Small intestine (tissue), 7 donors: ENCODE measurements around the gene SLC25A23. TPM values are rescaled to one million over a fixed set of nuclear protein-coding genes. Genes with fewer than 3 reads are reported as not detected.
A peak's percentile ranks its signal among the peaks of the same experiment; 100 is the strongest.

Source experiments
- DNase-seq, 2 donors: peaks; one replicate each; pipeline versions ENCODE4 v3.0.0 to v3.0.0-alpha.2; 2013
- FAIRE-seq: peaks from 2 replicates; lab custom pipeline; 2012; peaks lifted over from hg19 to GRCh38; lab: Jason Lieb, UNC
- H3K27ac ChIP-seq, 3 donors: one replicate each; pipeline ENCODE4 v1.5.1; 2013; ENCODE audit warnings: low read length in 2 of 3, mild to moderate bottlenecking in 2 of 3, control low read depth in 1 of 3, inconsistent platforms in 1 of 3, low read depth in 1 of 3, moderate library complexity in 1 of 3
- H3K27me3 ChIP-seq, 3 donors: one replicate each; pipeline ENCODE4 v1.6.1; 2013; ENCODE audit warnings: low read length in 3 of 3, inconsistent platforms in 1 of 3; ENCODE audit not compliant: control insufficient read depth in 3 of 3, insufficient read depth in 3 of 3
- H3K36me3 ChIP-seq, 3 donors: one replicate each; pipeline ENCODE4 v1.6.1; 2013; ENCODE audit warnings: low read length in 3 of 3, inconsistent platforms in 1 of 3, low read depth in 1 of 3, mild to moderate bottlenecking in 1 of 3, moderate library complexity in 1 of 3; ENCODE audit not compliant: control insufficient read depth in 3 of 3, insufficient read depth in 2 of 3
- H3K4me1 ChIP-seq, 3 donors: one replicate each; pipeline ENCODE4 v1.6.1; 2013; ENCODE audit warnings: low read length in 2 of 3, inconsistent platforms in 1 of 3, low read depth in 1 of 3, mild to moderate bottlenecking in 1 of 3, moderate library complexity in 1 of 3; ENCODE audit not compliant: control insufficient read depth in 3 of 3, insufficient read depth in 2 of 3
- H3K4me3 ChIP-seq, 3 donors: one replicate each; pipeline ENCODE4 v1.5.1; 2013; ENCODE audit warnings: low read length in 3 of 3, control low read depth in 1 of 3, inconsistent platforms in 1 of 3, low read depth in 1 of 3, mild to moderate bottlenecking in 1 of 3, moderate library complexity in 1 of 3
- H3K9me3 ChIP-seq, 2 donors: one replicate each; pipeline ENCODE4 v1.6.1; 2013; ENCODE audit warnings: low read depth in 1 of 2, low read length in 1 of 2; ENCODE audit not compliant: control insufficient read depth in 2 of 2, insufficient read depth in 1 of 2
- WGBS, 3 donors: extraction: QIAGEN DNeasy Blood & Tissue Kit; methylation state at CpG; one replicate each; pipeline ENCODE4 v1.1.7; 2013; 5-methylcytosine and 5-hydroxymethylcytosine counted together
- polyA plus RNA-seq, 4 donors: library from polyadenylated mRNA; stranded (reverse) in 3 of 4; unstranded in 1 of 4; fragments of 200-250 nt in 3 of 4; fragments of 120-200 nt in 1 of 4; gene quantifications; one replicate each; pipeline versions ENCODE4 v1.2.1 to v1.2.3, GENCODE V29; 2013
- donor health status: healthy with polysubstance abuse.
- donor health status: control.
- donor health status: control.
- donor health status: Bipolar disorder and iron deficiency.
- donor health status: healthy.

The SLC25A23 gene
- polyA plus RNA-seq, 4 donors = 24.1 to 87.0 (median 49.9) TPM

DNA sequence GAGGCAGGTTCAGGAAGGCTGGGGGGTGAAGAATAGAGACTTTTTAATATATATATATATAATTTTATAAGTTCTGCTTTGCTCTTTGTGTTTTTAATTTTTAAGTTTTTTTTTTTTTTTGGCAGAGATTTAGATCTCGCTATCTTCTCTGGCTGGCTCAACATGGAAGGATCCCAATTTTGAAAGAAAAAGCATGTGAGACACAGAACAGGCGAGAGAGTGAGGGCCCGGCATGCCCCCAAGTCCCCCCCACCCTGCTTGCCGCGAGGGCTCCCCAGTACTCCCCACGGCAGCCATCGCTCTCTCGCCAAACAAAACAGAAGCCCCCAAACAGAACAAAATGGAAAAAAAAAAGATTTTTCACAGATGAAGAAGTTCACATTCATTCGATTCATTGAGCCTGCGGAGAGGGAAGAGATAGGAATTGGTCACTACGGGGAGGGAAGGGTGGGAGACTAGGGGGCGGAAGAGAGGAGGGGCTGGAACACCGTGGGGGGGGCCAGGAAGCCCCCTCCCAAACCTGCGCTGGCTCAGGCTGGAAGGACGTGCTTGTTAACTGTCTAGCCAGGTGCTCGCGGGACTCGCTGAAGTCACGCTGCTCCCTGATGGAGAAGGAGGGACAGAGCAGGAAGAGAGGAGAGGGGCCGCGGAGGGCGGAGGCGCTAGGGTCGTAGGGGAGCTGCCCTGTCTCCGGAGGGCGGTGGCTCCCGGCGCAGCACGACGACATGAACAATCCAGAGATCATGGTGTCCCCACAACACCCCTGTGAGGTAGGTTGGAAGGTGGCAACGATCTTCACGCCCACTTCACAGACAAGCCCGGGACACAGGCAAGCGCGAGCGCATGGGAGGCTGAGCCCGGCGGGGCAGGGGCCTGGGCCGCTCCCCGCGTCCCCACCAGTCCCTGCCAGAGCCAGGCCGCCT is 45.6 kb downstream of the SLC25A23 start:
- 72 to 81% (median 78%) methylated on average over 37 to 42 of the region's 42 CpGs for WGBS, 3 donors
- no peaks in the 10 kb centered on the region for H3K9me3 ChIP-seq
- DNase-seq = no peak
- peak overlapping the region in 1 of 3 donors; percentile 40 for H3K27ac ChIP-seq
- no peak for FAIRE-seq
- H3K36me3 ChIP-seq = peaks cover 21 to 63% (median 35%) of the 10 kb centered on the region in 3 donors
- H3K4me3 ChIP-seq = no peak overlapping the region
- H3K27me3 ChIP-seq = no peaks in the 10 kb centered on the region
- peaks cover 0 to 15% (median 0%) of the 10 kb centered on the region in 3 donors for H3K4me1 ChIP-seq

DNA sequence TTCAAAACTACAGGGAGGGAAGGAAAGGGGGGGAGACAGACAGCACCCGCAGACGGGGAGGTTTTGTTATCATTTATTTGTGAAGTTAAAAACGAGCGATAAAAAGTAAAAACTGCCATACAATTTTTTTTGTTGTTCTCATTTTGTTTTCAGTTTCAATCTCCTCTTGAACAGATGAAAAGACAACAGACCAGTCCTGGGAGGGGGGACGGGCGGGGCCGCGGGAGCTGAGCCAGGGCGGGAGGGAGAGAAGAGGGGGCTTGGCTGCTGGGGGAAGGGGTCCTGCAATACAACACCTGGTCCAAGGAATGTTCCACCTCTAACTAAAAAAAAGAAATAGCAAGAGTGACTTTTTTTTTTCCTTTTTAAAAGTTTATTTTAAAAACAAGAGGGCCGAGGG is 46.3 kb downstream of the SLC25A23 start:
- H3K4me3 ChIP-seq = no peak overlapping the region
- H3K4me1 ChIP-seq = peaks cover 0 to 15% (median 0%) of the 10 kb centered on the region in 3 donors
- peaks cover 21 to 56% (median 28%) of the 10 kb centered on the region in 3 donors for H3K36me3 ChIP-seq
- FAIRE-seq = no peak
- no peaks in the 10 kb centered on the region for H3K27me3 ChIP-seq
- 25 to 35% (median 32%) methylated on average over 10 of the region's 10 CpGs for WGBS, 3 donors
- peak overlapping the region in 1 of 3 donors; percentile 62 for H3K27ac ChIP-seq
- DNase-seq = no peak
- H3K9me3 ChIP-seq = no peaks in the 10 kb centered on the region

DNA sequence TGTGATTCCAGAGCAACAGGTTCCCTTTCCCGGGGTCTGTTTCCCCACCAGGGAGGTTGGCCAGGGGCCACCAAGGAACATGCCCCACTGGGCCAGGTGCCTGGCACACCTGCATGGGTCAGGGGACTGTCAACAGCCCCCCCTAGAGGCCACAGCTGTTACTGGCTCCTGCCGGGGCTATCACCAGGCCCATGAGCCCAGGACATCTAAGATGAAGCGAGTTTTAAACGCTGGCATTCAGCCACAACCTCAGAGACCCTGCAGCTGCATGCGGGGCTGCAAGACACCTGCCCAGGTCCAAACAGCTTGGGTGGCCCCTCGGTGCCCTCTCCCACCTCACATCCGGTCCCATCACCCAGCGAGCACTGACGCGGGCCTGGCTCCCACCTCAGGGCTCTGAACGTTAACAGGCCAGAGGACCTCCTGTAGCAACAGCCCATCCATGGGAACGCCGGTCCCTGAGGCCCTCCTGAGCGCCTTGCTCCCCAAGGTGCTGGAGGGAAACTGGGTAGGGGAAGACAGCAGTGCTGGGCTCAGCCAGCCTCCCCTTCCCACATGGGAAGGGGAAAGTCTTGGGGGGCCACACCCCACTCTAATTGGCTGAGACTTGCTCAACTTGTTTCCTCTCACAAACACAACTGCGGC is 47.0 kb downstream of the SLC25A23 start:
- H3K4me1 ChIP-seq = peaks cover 0 to 15% (median 0%) of the 10 kb centered on the region in 3 donors
- no peak overlapping the region for H3K4me3 ChIP-seq
- no peaks in the 10 kb centered on the region for H3K27me3 ChIP-seq
- peak overlapping the region in 2 of 3 donors; percentile 55 to 62 for H3K27ac ChIP-seq
- peaks cover 18 to 49% (median 21%) of the 10 kb centered on the region in 3 donors for H3K36me3 ChIP-seq
- DNase-seq = peak; percentile 76 to 79
- 33 to 42% (median 42%) methylated on average over 15 of the region's 15 CpGs for WGBS, 3 donors
- FAIRE-seq = no peak
- no peaks in the 10 kb centered on the region for H3K9me3 ChIP-seq

DNA sequence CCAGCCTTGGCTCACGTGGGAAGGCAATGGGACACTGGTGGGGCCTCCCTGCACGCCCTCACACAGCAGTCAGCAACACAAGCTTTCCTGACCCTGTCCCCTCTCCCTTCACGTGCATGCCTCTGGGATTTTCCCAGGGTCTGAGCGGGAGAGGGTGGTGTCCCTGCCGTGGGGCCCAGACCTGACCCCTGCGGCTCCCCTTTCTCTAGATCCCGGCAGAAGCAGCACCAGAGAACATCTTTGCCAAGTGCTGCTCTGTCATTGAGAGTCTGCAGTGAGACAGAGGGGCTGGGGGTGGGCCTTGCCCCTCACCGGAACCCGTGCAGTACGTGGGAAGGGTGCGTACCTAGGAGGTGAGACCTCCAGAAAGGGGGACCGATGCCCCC is 47.5 kb downstream of the SLC25A23 start:
- Histone ChIP-seq H3K4me3 (no peak overlapping the region), H3K27ac (peak overlapping the region in 1 of 3 donors; percentile 62), H3K9me3 (no peaks in the 10 kb centered on the region), H3K4me1 (peaks cover 0 to 15% (median 0%) of the 10 kb centered on the region in 3 donors), H3K36me3 (peaks cover 14 to 44% (median 19%) of the 10 kb centered on the region in 3 donors), H3K27me3 (no peaks in the 10 kb centered on the region)
- FAIRE-seq (no peak), DNase-seq (peak in 1 of 2 donors; percentile 29)
- WGBS, 3 donors = 54 to 76% (median 64%) methylated on average over 12 of the region's 12 CpGs

DNA sequence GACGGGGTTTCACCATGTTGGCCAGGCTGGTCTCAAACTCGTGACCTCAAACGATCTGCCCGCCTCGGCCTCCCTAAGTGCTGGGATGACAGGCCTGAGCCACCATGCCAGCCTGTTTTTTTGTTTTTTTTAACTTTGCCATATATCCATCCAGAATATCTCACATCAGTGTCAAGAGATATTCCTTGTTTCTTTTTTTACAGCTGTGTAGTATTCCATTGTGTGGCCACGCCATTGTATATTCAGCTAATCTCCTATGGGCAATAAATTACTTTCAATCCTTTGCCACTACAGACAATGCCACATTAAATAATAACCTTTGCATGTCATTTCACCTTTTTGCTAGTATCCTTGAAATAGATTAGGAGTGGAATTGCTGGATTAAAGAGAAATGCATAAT is 50.2 kb downstream of the SLC25A23 start:
- Histone ChIP-seq H3K27ac (no peak overlapping the region), H3K36me3 (peaks cover 0 to 18% (median 4%) of the 10 kb centered on the region in 3 donors), H3K9me3 (no peaks in the 10 kb centered on the region), H3K4me1 (peaks cover 0 to 18% (median 0%) of the 10 kb centered on the region in 3 donors), H3K27me3 (no peaks in the 10 kb centered on the region), H3K4me3 (no peak overlapping the region)
- WGBS, 3 donors = 89 to 96% (median 90%) methylated on average over 6 of the region's 6 CpGs
- FAIRE-seq (no peak), DNase-seq (no peak)

DNA sequence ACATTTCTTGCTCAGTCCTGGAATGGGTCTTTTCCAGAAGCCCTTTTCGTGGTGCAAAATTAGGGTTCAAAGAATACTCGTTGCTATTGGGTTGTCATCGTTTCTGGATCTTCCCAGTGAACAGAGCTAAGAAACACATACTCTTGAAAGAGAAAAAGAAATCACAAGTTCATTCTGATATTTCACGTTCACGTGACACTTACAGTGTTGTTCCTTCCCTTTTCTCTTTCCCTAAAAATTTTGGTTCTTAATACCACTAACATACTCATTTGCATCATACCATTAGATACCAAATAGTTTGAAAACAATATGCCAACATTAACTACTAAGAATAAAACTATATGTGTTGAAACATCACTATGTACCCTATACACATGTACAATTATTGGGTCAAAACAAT is 53.2 kb downstream of the SLC25A23 start:
- Histone ChIP-seq H3K9me3 (no peaks in the 10 kb centered on the region), H3K27ac (no peak overlapping the region), H3K4me3 (no peak overlapping the region), H3K4me1 (peaks cover 0 to 25% (median 0%) of the 10 kb centered on the region in 3 donors), H3K36me3 (no peaks in the 10 kb centered on the region), H3K27me3 (no peaks in the 10 kb centered on the region)
- DNase-seq = no peak
- peak; percentile 41 for FAIRE-seq
- 84 to 91% (median 89%) methylated on average over 5 of the region's 5 CpGs for WGBS, 3 donors

DNA sequence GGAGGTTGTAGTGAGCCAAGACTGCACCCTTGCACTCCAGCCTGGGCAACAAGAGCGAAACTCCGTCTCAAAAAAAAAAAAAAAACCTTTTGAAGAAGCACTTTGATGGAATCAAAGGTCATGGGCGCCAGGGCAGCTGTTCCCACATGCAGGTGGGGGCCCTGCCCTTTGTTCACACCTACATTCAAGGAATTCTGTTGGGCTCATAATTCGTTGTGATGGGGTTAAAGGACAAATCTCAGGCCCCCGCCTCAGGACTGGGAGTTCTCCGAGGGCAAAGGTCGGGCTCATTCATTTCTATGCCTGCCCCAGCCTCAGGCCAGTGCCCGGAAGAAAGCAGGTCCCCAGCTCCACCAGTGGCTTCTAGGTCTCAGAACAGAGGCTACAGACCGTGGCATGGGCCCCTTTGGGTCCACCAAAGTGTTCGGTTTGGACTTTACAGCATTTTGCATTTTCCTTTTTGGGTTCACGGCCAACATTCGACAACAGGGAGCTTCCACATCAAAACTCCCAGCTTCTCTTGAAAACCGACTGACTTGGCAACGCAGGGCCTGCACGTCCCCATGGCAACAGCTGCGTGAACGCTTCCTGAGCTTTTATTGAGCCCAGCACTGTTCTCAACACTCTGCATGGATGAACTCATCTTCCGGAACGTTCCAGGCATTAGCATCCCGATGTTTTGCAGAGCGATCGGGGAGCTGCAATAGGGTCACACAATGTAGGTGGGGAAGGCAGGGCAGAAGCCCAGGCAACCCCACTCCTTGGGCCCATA is 56.6 kb downstream of the SLC25A23 start:
- peaks cover 0 to 25% (median 0%) of the 10 kb centered on the region in 3 donors for H3K4me1 ChIP-seq
- no peaks in the 10 kb centered on the region for H3K9me3 ChIP-seq
- peak overlapping the region; percentile 62 to 77 (median 72) for H3K27ac ChIP-seq
- H3K36me3 ChIP-seq = no peaks in the 10 kb centered on the region
- FAIRE-seq = peak; percentile 5
- H3K4me3 ChIP-seq = peak overlapping the region in 1 of 3 donors; percentile 1
- DNase-seq = peak; percentile 94 to 99
- H3K27me3 ChIP-seq = no peaks in the 10 kb centered on the region
- WGBS, 3 donors = 16 to 38% (median 35%) methylated on average over 22 of the region's 22 CpGs

DNA sequence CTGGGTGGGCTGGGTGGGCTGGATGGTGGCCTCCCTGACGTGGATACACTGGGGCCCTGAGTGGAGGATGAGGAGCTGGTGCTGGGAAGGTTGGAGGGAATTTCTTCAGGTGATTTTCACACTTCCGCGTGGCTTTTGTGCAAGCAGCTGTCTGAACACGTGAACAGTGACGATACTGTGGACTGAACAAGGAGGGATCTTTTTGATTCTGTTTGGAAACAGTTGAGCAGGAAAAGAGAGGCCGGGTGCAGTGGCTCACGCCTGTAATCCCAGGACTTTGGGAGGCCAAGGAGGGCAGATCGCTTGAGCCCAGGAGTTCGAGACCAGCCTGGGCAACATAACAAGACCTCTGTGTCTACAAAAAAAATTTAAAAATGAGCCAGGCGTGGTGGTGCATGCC is 57.5 kb downstream of the SLC25A23 start:
- Histone ChIP-seq H3K36me3 (no peaks in the 10 kb centered on the region), H3K9me3 (no peaks in the 10 kb centered on the region), H3K4me3 (no peak overlapping the region), H3K4me1 (peaks cover 0 to 25% (median 0%) of the 10 kb centered on the region in 3 donors), H3K27ac (peak overlapping the region; percentile 62 to 77 (median 72)), H3K27me3 (no peaks in the 10 kb centered on the region)
- FAIRE-seq (no peak), DNase-seq (peak; percentile 37 to 81)
- WGBS, 3 donors = 25 to 65% (median 45%) methylated on average over 10 of the region's 10 CpGs
